ENCODE results near the gene FREM1. TPM values are rescaled to one million over a fixed set of nuclear protein-coding genes. Genes with fewer than 3 reads are reported as not detected.

Gene FREM1
- total RNA-seq, 2 donors from 2014 or later, result 2.0 to 2.6 TPM

GRCh38 chr9:14836885-14837284 lies 73.3 kb downstream of the FREM1 start:
- DNase-seq (ENCODE audit: low spot score), result no peak
- intact Hi-C loops (cut with DNase I), result no loop called here
- Histone ChIP-seq H3K36me3 (no peaks in the 10 kb centered on the region), H3K4me3 (no peak overlapping the region), H3K4me1 (replicated peaks) (no peaks in the 10 kb centered on the region), H3K9me3 (no peaks in the 10 kb centered on the region), H3K27me3 (replicated peaks; ENCODE audit: insufficient read depth) (no peaks in the 10 kb centered on the region), H3K27ac (no peak overlapping the region)
- TF ChIP-seq POLR2A (IDR thresholded peaks at IDR 0.05) (no peak), POLR2AphosphoS5 (IDR thresholded peaks at IDR 0.05) (no peak), CTCF (IDR thresholded peaks at IDR 0.05) (no peak)
- WGBS, result 98% methylated on average over 7 of the region's 7 CpGs

- WGBS, result 98% methylated on average over 14 of the region's 14 CpGs
- Histone ChIP-seq H3K4me1 (replicated peaks) (no peaks in the 10 kb centered on the region), H3K27me3 (replicated peaks; ENCODE audit: insufficient read depth) (no peaks in the 10 kb centered on the region), H3K9me3 (no peaks in the 10 kb centered on the region), H3K27ac (no peak overlapping the region), H3K4me3 (no peak overlapping the region), H3K36me3 (no peaks in the 10 kb centered on the region)
- intact Hi-C loops (cut with DNase I), result no loop called here
- no peak for DNase-seq (ENCODE audit: low spot score)
- TF ChIP-seq POLR2A (IDR thresholded peaks at IDR 0.05), result no peak
- TF ChIP-seq CTCF (IDR thresholded peaks at IDR 0.05), result no peak
- no peak for TF ChIP-seq POLR2AphosphoS5 (IDR thresholded peaks at IDR 0.05)
Measured at GRCh38 chr9:14831661-14832060, 78.6 kb downstream of the FREM1 start.

DNA sequence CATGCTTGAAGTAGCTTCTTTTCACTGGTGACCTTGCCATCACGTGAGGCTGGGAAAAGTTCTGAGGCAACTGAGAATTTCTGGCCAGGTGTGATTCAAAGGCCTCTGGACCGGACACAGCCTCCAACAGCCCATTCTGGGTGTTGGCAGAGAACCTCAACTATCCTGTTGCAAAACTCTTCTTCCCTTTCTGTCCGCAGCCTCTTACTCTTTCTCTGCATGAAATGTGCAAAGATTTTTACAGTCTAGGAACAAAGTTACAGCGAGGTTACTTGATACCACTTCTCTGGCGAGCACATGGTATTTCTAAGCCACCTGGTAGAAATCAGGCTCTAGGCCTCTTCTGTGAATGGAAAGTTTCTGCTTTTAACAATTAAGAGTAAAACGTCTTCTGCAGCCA lies 79.2 kb downstream of the FREM1 start:
- no peak overlapping the region for H3K27ac ChIP-seq
- no peaks in the 10 kb centered on the region for H3K27me3 ChIP-seq (replicated peaks; ENCODE audit: insufficient read depth)
- H3K4me3 ChIP-seq, result no peak overlapping the region
- no peak for DNase-seq (ENCODE audit: low spot score)
- intact Hi-C loops (cut with DNase I), result no loop called here
- H3K36me3 ChIP-seq, result no peaks in the 10 kb centered on the region
- no peak for TF ChIP-seq POLR2A (IDR thresholded peaks at IDR 0.05)
- TF ChIP-seq POLR2AphosphoS5 (IDR thresholded peaks at IDR 0.05), result no peak
- TF ChIP-seq CTCF (IDR thresholded peaks at IDR 0.05), result no peak
- H3K4me1 ChIP-seq (replicated peaks), result no peaks in the 10 kb centered on the region
- 76% methylated on average over 6 of the region's 6 CpGs for WGBS
- H3K9me3 ChIP-seq, result no peaks in the 10 kb centered on the region

- Histone ChIP-seq H3K27ac (no peak overlapping the region), H3K4me3 (no peak overlapping the region), H3K27me3 (replicated peaks; ENCODE audit: insufficient read depth) (no peaks in the 10 kb centered on the region), H3K36me3 (no peaks in the 10 kb centered on the region), H3K9me3 (no peaks in the 10 kb centered on the region), H3K4me1 (replicated peaks) (no peaks in the 10 kb centered on the region)
- 88% methylated on average over 1 of the region's 1 CpG for WGBS
- intact Hi-C loops (cut with DNase I), result no loop called here
- TF ChIP-seq POLR2AphosphoS5 (IDR thresholded peaks at IDR 0.05) (no peak), CTCF (IDR thresholded peaks at IDR 0.05) (no peak), POLR2A (IDR thresholded peaks at IDR 0.05) (no peak)
- DNase-seq (ENCODE audit: low spot score), result no peak
Measured at GRCh38 chr9:14830057-14830456, 80.2 kb downstream of the FREM1 start.

DNA sequence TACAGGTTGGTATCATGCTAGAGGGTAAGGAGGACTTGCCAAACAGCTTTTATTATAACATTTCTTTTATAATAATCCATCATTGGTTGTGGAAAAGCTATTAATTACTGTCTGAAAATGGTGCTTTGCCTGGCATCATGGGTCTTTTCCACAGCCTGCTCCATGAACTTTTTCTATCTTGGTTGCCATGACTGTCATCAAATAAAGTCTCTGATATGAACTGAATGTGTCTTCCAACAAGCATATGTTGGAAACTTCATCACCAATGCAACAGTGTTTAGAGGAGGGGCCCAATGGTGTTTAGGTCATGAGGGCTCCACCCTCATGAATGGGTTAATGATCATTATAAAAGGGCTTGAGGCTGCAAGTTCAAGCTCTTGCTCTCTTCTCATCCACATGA lies 81.0 kb downstream of the FREM1 start:
- Histone ChIP-seq H3K4me3 (no peak overlapping the region), H3K27me3 (replicated peaks; ENCODE audit: insufficient read depth) (no peaks in the 10 kb centered on the region), H3K36me3 (no peaks in the 10 kb centered on the region), H3K4me1 (replicated peaks) (no peaks in the 10 kb centered on the region), H3K9me3 (no peaks in the 10 kb centered on the region), H3K27ac (no peak overlapping the region)
- no peak for DNase-seq (ENCODE audit: low spot score)
- intact Hi-C loops (cut with DNase I), result no loop called here
- TF ChIP-seq POLR2AphosphoS5 (IDR thresholded peaks at IDR 0.05) (no peak), POLR2A (IDR thresholded peaks at IDR 0.05) (no peak), CTCF (IDR thresholded peaks at IDR 0.05) (no peak)
